ENCODE data around the gene BEST3.

GRCh38 chr12:69641546-69641945 lies 57.6 kb downstream of the BEST3 start:
- TF ChIP-seq CTCF (IDR thresholded peaks at IDR 0.05) = no peak
- TF ChIP-seq POLR2A (IDR thresholded peaks at IDR 0.05) = no peak

Measured in testis (tissue), 2 donors.